22Rv1 (cell line): ENCODE results near the gene MGST2.

Experiments used
- H3K27ac ChIP-seq: fragments of 450-650 bp; 2 replicates; pipeline ENCODE4 v1.5.1; 2017
- ZFX ChIP-seq: fragments of 450-650 bp; IDR thresholded peaks from 2 replicates; pipeline ENCODE4 v1.6.1; 2017; ENCODE audit warnings: antibody characterized with exemption, borderline replicate concordance
- TF ChIP-seq, protein P1 (sequence below): fragments of 450-650 bp; IDR thresholded peaks from 2 replicates; pipeline ENCODE4 v1.5.1; 2017; ENCODE audit warnings: mild to moderate bottlenecking

The MGST2 gene

DNA sequence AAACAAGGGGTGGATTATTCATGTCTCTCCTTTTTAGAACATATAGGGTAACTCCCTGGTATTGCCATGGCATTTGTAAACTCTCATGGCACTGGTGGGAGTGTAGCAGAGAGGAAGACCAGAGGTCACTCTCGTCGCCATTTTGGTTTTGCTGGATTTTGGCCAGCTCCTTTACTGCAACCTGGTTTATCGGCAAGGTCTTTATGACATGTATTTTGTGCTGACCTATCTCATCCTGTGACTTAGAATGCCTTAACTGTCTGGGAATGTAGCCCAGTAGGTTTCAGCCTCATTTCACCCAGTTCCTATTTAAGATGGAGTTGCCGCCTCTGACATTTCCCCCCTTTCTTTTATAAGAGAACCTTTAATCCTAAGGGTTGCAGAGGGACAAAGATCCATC is 45.8 kb downstream of the MGST2 start:
- no peak overlapping the region for H3K27ac ChIP-seq
- TF ChIP-seq, protein P1, sequence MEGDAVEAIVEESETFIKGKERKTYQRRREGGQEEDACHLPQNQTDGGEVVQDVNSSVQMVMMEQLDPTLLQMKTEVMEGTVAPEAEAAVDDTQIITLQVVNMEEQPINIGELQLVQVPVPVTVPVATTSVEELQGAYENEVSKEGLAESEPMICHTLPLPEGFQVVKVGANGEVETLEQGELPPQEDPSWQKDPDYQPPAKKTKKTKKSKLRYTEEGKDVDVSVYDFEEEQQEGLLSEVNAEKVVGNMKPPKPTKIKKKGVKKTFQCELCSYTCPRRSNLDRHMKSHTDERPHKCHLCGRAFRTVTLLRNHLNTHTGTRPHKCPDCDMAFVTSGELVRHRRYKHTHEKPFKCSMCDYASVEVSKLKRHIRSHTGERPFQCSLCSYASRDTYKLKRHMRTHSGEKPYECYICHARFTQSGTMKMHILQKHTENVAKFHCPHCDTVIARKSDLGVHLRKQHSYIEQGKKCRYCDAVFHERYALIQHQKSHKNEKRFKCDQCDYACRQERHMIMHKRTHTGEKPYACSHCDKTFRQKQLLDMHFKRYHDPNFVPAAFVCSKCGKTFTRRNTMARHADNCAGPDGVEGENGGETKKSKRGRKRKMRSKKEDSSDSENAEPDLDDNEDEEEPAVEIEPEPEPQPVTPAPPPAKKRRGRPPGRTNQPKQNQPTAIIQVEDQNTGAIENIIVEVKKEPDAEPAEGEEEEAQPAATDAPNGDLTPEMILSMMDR = no peak
- TF ChIP-seq ZFX = no peak

GRCh38 chr4:139712882-139713281 is 47.3 kb downstream of the MGST2 start:
- no peak for TF ChIP-seq ZFX
- TF ChIP-seq, protein P1 = no peak
- no peak overlapping the region for H3K27ac ChIP-seq

GRCh38 chr4:139715746-139716391 is 50.2 kb downstream of the MGST2 start:
- no peak overlapping the region for H3K27ac ChIP-seq
- no peak for TF ChIP-seq ZFX
- TF ChIP-seq, protein P1 = no peak

GRCh38 chr4:139718358-139718757 is 52.7 kb downstream of the MGST2 start:
- no peak overlapping the region for H3K27ac ChIP-seq
- TF ChIP-seq ZFX = no peak
- TF ChIP-seq, protein P1 = no peak

DNA sequence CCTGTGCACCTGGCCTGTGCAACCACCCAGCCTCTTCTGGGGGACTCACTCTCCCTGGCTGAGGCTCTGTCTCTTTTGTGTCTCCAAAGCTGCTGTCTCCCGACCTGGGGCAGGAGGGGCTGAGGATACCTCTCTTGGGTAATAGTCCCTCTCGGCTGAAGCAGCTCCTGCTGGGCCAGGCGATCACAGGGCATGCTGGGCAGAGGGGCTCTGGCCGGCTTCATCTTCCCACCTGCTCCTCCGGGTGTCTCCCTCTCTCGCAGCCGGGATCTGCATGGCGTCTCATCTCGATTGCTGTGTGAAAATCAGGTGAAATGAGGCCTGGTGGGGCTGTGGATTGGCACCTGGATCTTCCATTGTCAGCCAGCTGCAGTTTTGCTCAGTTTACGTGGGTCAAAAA is 53.2 kb downstream of the MGST2 start:
- H3K27ac ChIP-seq = no peak overlapping the region
- TF ChIP-seq, protein P1 = no peak
- no peak for TF ChIP-seq ZFX

- H3K27ac ChIP-seq = no peak overlapping the region
- TF ChIP-seq, protein P1 = no peak
- no peak for TF ChIP-seq ZFX
Measured at GRCh38 chr4:139719381-139720101, 53.9 kb downstream of the MGST2 start.

- no peak overlapping the region for H3K27ac ChIP-seq
- TF ChIP-seq, protein P1 = no peak
Measured at GRCh38 chr4:139720806-139721205, 55.2 kb downstream of the MGST2 start.
